CD4-positive, alpha-beta T cell treated with Interleukin-6 for 4 hours (primary cell): ENCODE results near the gene CACNG4.

Source experiments
- DNase-seq: peaks from one replicate; pipeline ENCODE4 v3.0.0-alpha.2; 2020; ENCODE audit warnings: mixed read lengths

The CACNG4 gene

GRCh38 chr17:66985338-66986237 is 21.1 kb downstream of the CACNG4 start:
- DNase-seq = no peak

- no peak for DNase-seq
Observed at GRCh38 chr17:66986659-66987058, 22.2 kb downstream of the CACNG4 start.

GRCh38 chr17:66987059-66987616 is 22.6 kb downstream of the CACNG4 start:
- no peak for DNase-seq

- no peak for DNase-seq
Observed at GRCh38 chr17:66988069-66988798, 23.7 kb downstream of the CACNG4 start.

GRCh38 chr17:66989076-66989475 is 24.6 kb downstream of the CACNG4 start:
- no peak for DNase-seq

GRCh38 chr17:66989579-66989978 is 25.1 kb downstream of the CACNG4 start:
- no peak for DNase-seq

- DNase-seq = no peak
Observed at GRCh38 chr17:66990047-66990446, 25.5 kb downstream of the CACNG4 start.

GRCh38 chr17:66992911-66993442 is 28.5 kb downstream of the CACNG4 start:
- no peak for DNase-seq

GRCh38 chr17:66994361-66994760 is 29.9 kb downstream of the CACNG4 start:
- DNase-seq = no peak

- no peak for DNase-seq
Observed at GRCh38 chr17:66994930-66995535, 30.5 kb downstream of the CACNG4 start.

GRCh38 chr17:66995944-66996343 is 31.4 kb downstream of the CACNG4 start:
- no peak for DNase-seq

- DNase-seq = no peak
Observed at GRCh38 chr17:66996926-66997325, 32.4 kb downstream of the CACNG4 start.

GRCh38 chr17:67003231-67003630 is 38.7 kb downstream of the CACNG4 start:
- no peak for DNase-seq

- no peak for DNase-seq
Observed at GRCh38 chr17:67004181-67004580, 39.7 kb downstream of the CACNG4 start.

- no peak for DNase-seq
Observed at GRCh38 chr17:67007266-67007665, 42.8 kb downstream of the CACNG4 start.

- DNase-seq = no peak
Observed at GRCh38 chr17:67008101-67008500, 43.6 kb downstream of the CACNG4 start.

GRCh38 chr17:67011527-67012175 is 47.1 kb downstream of the CACNG4 start:
- DNase-seq = no peak

- no peak for DNase-seq
Observed at GRCh38 chr17:67013891-67014290, 49.4 kb downstream of the CACNG4 start.

GRCh38 chr17:67015001-67015400 is 50.5 kb downstream of the CACNG4 start:
- DNase-seq = no peak

- DNase-seq = no peak
Observed at GRCh38 chr17:67016039-67016762, 51.7 kb downstream of the CACNG4 start.

GRCh38 chr17:67017910-67018309 is 53.4 kb downstream of the CACNG4 start:
- DNase-seq = no peak
